HG02852 (cell line): ENCODE data around the gene SMYD1.

ENCODE experiments used
- ATAC-seq: cut with Tn5 transposase; IDR thresholded peaks from one replicate; pipeline ENCODE4 v1.9.1; 2021; ENCODE audit warnings: mild to moderate bottlenecking, moderate library complexity; ENCODE audit not compliant: unreplicated experiment

SMYD1 gene

GRCh38 chr2:88055371-88056128 lies 12.1 kb upstream of the SMYD1 start, which contains the start of gene KRCC1:
TSS of gene KRCC1 (minus strand) at chr2:88055783. CDS start at chr2:88028563, 27,220 bp downstream.
- ATAC-seq, result peak; percentile 95

GRCh38 chr2:88057437-88057844 lies 10.2 kb upstream of the SMYD1 start:
- no peak for ATAC-seq

GRCh38 chr2:88058191-88058590 lies 9.4 kb upstream of the SMYD1 start:
- no peak for ATAC-seq

- peak; percentile 36 for ATAC-seq
Observed at GRCh38 chr2:88059979-88060906, 7.4 kb upstream of the SMYD1 start.

- no peak for ATAC-seq
Observed at GRCh38 chr2:88060907-88061275, 6.7 kb upstream of the SMYD1 start.

- no peak for ATAC-seq
Observed at GRCh38 chr2:88061295-88061694, 6.3 kb upstream of the SMYD1 start.

GRCh38 chr2:88066543-88066942 lies 1.1 kb upstream of the SMYD1 start:
- no peak for ATAC-seq

GRCh38 chr2:88067189-88067588 lies 436 bp upstream of the SMYD1 start:
- ATAC-seq, result no peak

GRCh38 chr2:88068044-88068443 lies 419 bp downstream of the SMYD1 start:
- ATAC-seq, result no peak

- ATAC-seq, result no peak
Observed at GRCh38 chr2:88069117-88069516, 1.5 kb downstream of the SMYD1 start.

GRCh38 chr2:88070055-88070454 lies 2.4 kb downstream of the SMYD1 start:
- ATAC-seq, result no peak

GRCh38 chr2:88071365-88071764 lies 3.7 kb downstream of the SMYD1 start:
- no peak for ATAC-seq

- no peak for ATAC-seq
Observed at GRCh38 chr2:88074150-88074549, 6.5 kb downstream of the SMYD1 start.

- no peak for ATAC-seq
Observed at GRCh38 chr2:88074854-88075292, 7.2 kb downstream of the SMYD1 start.

GRCh38 chr2:88077080-88077479 lies 9.5 kb downstream of the SMYD1 start:
- ATAC-seq, result no peak

- ATAC-seq, result no peak
Observed at GRCh38 chr2:88078643-88079172, 11.1 kb downstream of the SMYD1 start.

GRCh38 chr2:88080545-88080944 lies 12.9 kb downstream of the SMYD1 start:
- ATAC-seq, result no peak

GRCh38 chr2:88081924-88082608 lies 14.4 kb downstream of the SMYD1 start:
- ATAC-seq, result no peak

- ATAC-seq, result no peak
Observed at GRCh38 chr2:88082781-88083180, 15.2 kb downstream of the SMYD1 start.

- no peak for ATAC-seq
Observed at GRCh38 chr2:88085099-88085498, 17.5 kb downstream of the SMYD1 start.

GRCh38 chr2:88085602-88086001 lies 18.0 kb downstream of the SMYD1 start:
- no peak for ATAC-seq
